ENCODE measurements around the gene GALNT9.
"Not testable (repeated sequence)": the region's sequence is repeated elsewhere in the genome, so short reads cannot be mapped to it uniquely, and the experiment has no call there.

GALNT9 gene

DNA sequence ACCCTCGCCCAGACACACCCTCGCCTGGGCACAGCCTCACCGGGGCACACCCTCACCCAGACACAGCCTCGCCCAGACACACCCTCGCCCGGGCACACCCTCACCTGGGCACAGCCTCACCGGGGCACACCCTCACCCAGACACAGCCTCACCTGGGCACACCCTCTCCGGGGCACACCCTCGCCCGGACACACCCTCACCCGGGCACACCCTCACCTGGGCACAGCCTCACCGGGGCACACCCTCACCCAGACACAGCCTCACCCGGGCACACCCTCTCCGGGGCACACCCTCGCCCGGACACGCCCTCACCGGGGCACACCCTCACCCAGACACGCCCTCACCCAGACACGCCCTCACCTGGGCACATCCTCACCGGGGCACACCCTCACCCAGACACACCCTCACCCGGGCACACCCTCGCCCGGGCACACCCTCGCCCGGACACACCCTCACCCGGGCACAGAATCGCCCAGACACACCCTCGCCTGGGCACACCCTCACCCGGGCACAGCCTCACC is 25.5 kb downstream of the GALNT9 start:
- H3K27me3 ChIP-seq (ENCODE audit: control insufficient read depth, insufficient read depth, low read length); DNase-seq (ENCODE audit: low read depth, low spot score); H3K4me3 ChIP-seq (ENCODE audit: low read length); H3K9me3 ChIP-seq (ENCODE audit: control insufficient read depth, insufficient read depth, low read length); H3K27ac ChIP-seq (ENCODE audit: low read length); H3K4me1 ChIP-seq (ENCODE audit: control insufficient read depth, insufficient read depth, low read length); H3K36me3 ChIP-seq (ENCODE audit: control insufficient read depth, insufficient read depth, low read length): not testable (repeated sequence)
- no CpG with 5 or more reads among the region's 30 CpGs for WGBS (ENCODE audit: insufficient coverage, insufficient read length)

DNA sequence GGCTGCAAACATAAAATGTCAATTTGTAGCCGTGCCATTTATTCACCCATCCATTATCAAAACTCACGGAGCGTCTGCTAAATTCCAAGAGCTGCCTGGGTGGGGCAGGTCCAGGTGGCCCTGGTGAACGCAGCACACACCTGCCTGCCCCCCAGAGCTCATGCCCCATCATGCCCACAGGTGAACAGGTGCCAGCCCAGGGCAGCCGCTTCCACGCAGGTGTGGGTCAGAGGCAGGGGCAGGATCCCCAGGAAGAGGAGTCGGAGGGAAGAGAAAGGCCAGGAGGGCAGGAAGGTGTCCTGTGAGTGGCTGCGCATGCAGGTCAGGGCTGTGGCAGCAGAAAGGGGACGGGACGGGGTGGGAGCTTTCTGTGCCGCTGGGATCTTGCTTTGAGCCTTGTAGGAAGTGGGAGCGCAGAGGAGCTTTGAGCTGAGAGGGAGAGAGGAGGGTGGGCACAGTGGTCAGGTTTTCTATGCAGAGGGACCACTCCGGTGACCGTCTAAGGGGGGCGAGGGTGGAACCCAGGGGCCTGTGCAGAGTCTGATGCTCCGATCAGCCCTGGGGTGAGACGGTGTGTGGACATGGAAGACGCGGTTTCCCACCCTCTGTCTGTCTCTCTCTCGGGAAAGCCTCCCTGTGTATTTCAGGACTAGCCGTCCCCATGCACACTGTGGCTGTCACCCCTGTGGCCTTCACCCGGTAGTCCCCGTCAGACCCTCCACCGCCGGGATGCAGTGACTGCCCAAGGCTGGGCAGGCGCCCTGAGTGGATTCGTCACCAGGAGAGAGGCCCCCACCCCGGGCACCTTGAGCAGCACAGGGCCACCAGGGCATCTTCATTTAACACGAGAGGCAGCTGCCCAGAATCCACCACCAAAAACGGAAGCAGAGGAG is 26.7 kb downstream of the GALNT9 start:
- H3K27me3 ChIP-seq (ENCODE audit: control insufficient read depth, insufficient read depth, low read length): no peaks in the 10 kb centered on the region
- H3K4me1 ChIP-seq (ENCODE audit: control insufficient read depth, insufficient read depth, low read length): no peaks in the 10 kb centered on the region
- H3K9me3 ChIP-seq (ENCODE audit: control insufficient read depth, insufficient read depth, low read length): no peaks in the 10 kb centered on the region
- no peaks in the 10 kb centered on the region for H3K36me3 ChIP-seq (ENCODE audit: control insufficient read depth, insufficient read depth, low read length)
- DNase-seq (ENCODE audit: low read depth, low spot score): no peak
- no CpG with 5 or more reads among the region's 30 CpGs for WGBS (ENCODE audit: insufficient coverage, insufficient read length)
- no peak overlapping the region for H3K27ac ChIP-seq (ENCODE audit: low read length)
- H3K4me3 ChIP-seq (ENCODE audit: low read length): no peak overlapping the region

DNA sequence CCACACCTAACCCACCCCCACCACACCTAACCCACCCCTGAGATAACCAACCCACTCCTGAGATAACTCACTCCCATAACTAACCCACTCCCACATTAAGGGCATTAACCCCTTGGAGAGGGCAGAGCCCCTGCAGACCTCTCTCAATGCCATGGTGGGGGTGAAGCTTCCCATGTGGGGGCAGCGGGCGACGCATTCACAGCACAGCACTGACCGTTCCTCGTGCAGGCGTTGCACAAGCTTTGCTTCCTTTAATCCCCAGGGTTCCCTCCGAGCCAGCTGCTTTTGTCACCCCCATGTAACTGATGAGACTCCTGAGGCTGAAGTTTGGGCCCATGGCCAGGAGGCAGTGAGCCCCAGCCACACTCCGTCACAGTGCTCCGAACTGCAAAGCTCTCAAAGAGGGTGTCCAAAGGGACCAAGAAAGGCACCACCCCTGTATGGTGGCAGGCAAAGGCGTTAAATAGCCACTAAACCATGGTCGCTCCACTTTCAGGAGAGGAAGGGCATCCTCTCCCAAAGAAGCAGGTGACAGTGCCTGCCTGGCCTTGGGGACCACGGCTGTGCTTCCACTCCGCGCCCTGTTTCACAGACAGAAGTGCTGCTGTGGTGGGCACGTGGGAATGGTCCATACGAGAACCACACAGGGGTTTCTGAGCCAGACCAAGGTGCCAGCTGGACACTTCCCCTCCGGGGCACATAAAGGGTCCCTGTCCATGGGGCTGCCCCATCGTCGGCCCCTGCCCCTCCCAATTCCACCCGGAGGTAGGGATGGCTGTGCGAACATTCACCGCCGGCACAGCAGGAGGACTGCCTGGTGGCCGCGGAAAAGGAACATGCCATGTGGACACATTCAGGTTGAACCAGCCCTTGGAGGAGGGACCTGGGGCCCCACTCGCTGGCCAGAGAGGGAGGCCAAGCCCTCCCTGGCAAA is 28.3 kb downstream of the GALNT9 start:
- no peaks in the 10 kb centered on the region for H3K9me3 ChIP-seq (ENCODE audit: control insufficient read depth, insufficient read depth, low read length)
- H3K4me3 ChIP-seq (ENCODE audit: low read length): no peak overlapping the region
- H3K27ac ChIP-seq (ENCODE audit: low read length): no peak overlapping the region
- DNase-seq (ENCODE audit: low read depth, low spot score): no peak
- WGBS (ENCODE audit: insufficient coverage, insufficient read length): no CpG with 5 or more reads among the region's 26 CpGs
- H3K27me3 ChIP-seq (ENCODE audit: control insufficient read depth, insufficient read depth, low read length): peaks cover 2% of the 10 kb centered on the region; the same call in 1 of the 2 replicates
- no peaks in the 10 kb centered on the region for H3K36me3 ChIP-seq (ENCODE audit: control insufficient read depth, insufficient read depth, low read length)
- no peaks in the 10 kb centered on the region for H3K4me1 ChIP-seq (ENCODE audit: control insufficient read depth, insufficient read depth, low read length)

DNA sequence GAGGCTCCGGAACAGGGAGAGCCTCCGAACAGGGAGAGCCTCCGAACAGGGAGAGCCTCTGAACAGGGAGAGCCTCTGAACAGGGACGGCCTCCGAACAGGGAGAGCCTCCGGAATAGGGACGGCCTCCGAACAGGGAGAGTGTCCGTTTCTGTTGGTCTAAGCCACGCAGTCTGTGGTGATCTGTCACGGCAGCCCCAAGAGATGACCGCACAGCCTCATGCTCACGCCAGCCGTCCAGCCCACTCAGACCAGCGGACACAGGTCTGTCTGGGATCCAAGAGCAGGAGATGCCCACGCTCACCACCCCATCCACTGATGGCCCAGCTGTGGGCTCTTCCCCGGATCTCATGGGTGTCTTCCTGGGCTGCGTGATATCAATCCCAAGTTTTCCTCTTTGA is 33.3 kb downstream of the GALNT9 start:
- peaks cover 3% of the 10 kb centered on the region; the same call in 1 of the 2 replicates for H3K27me3 ChIP-seq (ENCODE audit: control insufficient read depth, insufficient read depth, low read length)
- no peaks in the 10 kb centered on the region for H3K36me3 ChIP-seq (ENCODE audit: control insufficient read depth, insufficient read depth, low read length)
- H3K4me1 ChIP-seq (ENCODE audit: control insufficient read depth, insufficient read depth, low read length): no peaks in the 10 kb centered on the region
- WGBS (ENCODE audit: insufficient coverage, insufficient read length): no CpG with 5 or more reads among the region's 18 CpGs
- no peaks in the 10 kb centered on the region for H3K9me3 ChIP-seq (ENCODE audit: control insufficient read depth, insufficient read depth, low read length)
- no peak overlapping the region for H3K27ac ChIP-seq (ENCODE audit: low read length)
- H3K4me3 ChIP-seq (ENCODE audit: low read length): no peak overlapping the region
- no peak for DNase-seq (ENCODE audit: low read depth, low spot score)

DNA sequence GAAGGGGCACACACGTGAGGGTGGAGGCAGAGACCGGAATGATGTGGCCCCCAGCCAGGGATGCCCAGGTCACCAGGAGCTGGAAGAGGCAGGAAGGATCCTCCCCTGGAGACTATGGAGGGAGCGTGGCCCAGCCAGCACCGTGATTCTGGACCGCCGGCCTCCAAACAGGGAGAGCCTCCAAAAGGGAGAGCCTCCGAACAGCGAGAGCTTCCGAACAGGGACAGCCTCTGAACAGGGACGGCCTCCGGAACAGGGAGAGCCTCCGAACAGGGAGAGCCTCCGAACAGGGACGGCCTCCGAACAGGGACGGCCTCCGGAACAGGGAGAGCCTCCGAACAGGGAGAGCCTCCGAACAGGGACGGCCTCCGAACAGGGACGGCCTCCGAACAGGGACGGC is 33.8 kb downstream of the GALNT9 start:
- DNase-seq (ENCODE audit: low read depth, low spot score); H3K27me3 ChIP-seq (ENCODE audit: control insufficient read depth, insufficient read depth, low read length); H3K4me3 ChIP-seq (ENCODE audit: low read length); H3K4me1 ChIP-seq (ENCODE audit: control insufficient read depth, insufficient read depth, low read length); H3K36me3 ChIP-seq (ENCODE audit: control insufficient read depth, insufficient read depth, low read length); H3K9me3 ChIP-seq (ENCODE audit: control insufficient read depth, insufficient read depth, low read length); H3K27ac ChIP-seq (ENCODE audit: low read length): not testable (repeated sequence)
- no CpG with 5 or more reads among the region's 24 CpGs for WGBS (ENCODE audit: insufficient coverage, insufficient read length)

DNA sequence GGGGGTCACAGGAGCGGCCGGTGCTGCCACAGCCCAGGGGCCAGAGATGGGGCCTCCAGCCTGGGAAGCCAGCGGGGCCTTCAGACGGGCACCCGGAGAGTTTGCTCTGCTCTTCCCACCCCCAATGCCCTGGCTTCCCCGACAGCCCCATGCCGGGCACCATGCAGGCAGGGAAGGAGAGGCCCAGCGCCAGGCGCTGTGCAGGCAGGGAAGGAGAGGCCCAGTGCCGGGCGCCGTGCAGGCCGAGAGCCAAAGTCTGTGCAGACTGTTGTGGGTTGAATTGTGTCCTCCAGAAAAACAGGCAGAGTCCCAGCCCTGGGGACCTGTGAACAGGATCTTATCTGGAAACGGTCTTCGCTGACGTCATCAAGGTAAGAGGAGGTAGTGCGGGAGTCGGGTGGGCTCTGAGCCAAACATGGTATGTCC is 34.3 kb downstream of the GALNT9 start:
- Histone ChIP-seq H3K36me3 (ENCODE audit: control insufficient read depth, insufficient read depth, low read length) (no peaks in the 10 kb centered on the region), H3K9me3 (ENCODE audit: control insufficient read depth, insufficient read depth, low read length) (no peaks in the 10 kb centered on the region), H3K27ac (ENCODE audit: low read length) (no peak overlapping the region), H3K4me1 (ENCODE audit: control insufficient read depth, insufficient read depth, low read length) (no peaks in the 10 kb centered on the region), H3K27me3 (ENCODE audit: control insufficient read depth, insufficient read depth, low read length) (peaks cover 3% of the 10 kb centered on the region; the same call in 1 of the 2 replicates), H3K4me3 (ENCODE audit: low read length) (no peak overlapping the region)
- no peak for DNase-seq (ENCODE audit: low read depth, low spot score)
- no CpG with 5 or more reads among the region's 18 CpGs for WGBS (ENCODE audit: insufficient coverage, insufficient read length)

DNA sequence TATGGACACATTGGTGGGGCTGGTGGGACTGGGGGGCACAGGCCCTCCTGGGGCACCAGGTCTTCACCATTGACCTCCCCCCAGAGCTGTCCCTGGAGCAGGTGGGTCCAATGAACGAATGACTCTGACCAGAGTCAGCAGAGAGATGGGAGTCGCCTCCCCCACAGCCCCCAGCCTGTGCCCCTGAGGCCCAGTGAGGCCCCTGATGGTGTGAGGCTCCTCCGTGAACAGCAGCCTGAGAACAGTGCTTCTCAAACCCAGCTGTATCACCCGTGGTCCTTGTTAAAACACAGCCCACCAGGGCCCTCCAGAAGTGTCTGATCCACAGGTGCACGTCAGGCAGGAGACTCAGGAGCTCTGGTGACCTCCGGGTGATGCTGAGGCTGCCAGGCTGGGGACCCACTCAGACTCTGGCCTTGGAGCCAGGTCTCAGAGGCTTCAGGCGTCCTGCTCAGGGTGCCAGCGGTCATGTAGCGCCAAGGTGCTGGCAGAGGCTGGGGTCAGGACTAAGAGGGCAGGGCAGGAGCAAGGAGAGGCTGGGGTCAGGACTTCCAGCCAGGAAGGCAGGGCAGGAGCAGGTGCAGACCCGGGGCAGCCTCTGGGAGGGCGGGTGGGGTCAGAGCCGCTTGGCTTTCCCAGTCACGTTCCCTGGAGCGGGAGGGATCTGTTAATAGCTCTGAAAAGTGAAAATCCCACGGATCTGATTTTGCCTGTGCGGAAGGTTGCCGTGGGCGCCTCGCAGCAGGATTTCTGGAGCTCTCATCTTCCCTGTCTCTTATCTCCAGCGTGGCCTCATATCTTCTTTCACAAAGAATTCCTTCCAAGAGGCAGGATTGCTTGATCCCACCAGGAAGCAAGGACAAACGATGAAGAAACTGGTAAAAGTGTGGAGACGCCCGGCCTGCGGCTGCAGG is 35.0 kb downstream of the GALNT9 start:
- peaks cover 3% of the 10 kb centered on the region; the same call in 1 of the 2 replicates for H3K27me3 ChIP-seq (ENCODE audit: control insufficient read depth, insufficient read depth, low read length)
- H3K27ac ChIP-seq (ENCODE audit: low read length): no peak overlapping the region
- no CpG with 5 or more reads among the region's 24 CpGs for WGBS (ENCODE audit: insufficient coverage, insufficient read length)
- H3K9me3 ChIP-seq (ENCODE audit: control insufficient read depth, insufficient read depth, low read length): no peaks in the 10 kb centered on the region
- H3K4me3 ChIP-seq (ENCODE audit: low read length): no peak overlapping the region
- no peak for DNase-seq (ENCODE audit: low read depth, low spot score)
- 0 out of 2 replicates have a peak, but pooled peaks cover 1% of the 10 kb centered on the region for H3K4me1 ChIP-seq (ENCODE audit: control insufficient read depth, insufficient read depth, low read length)
- no peaks in the 10 kb centered on the region for H3K36me3 ChIP-seq (ENCODE audit: control insufficient read depth, insufficient read depth, low read length)

DNA sequence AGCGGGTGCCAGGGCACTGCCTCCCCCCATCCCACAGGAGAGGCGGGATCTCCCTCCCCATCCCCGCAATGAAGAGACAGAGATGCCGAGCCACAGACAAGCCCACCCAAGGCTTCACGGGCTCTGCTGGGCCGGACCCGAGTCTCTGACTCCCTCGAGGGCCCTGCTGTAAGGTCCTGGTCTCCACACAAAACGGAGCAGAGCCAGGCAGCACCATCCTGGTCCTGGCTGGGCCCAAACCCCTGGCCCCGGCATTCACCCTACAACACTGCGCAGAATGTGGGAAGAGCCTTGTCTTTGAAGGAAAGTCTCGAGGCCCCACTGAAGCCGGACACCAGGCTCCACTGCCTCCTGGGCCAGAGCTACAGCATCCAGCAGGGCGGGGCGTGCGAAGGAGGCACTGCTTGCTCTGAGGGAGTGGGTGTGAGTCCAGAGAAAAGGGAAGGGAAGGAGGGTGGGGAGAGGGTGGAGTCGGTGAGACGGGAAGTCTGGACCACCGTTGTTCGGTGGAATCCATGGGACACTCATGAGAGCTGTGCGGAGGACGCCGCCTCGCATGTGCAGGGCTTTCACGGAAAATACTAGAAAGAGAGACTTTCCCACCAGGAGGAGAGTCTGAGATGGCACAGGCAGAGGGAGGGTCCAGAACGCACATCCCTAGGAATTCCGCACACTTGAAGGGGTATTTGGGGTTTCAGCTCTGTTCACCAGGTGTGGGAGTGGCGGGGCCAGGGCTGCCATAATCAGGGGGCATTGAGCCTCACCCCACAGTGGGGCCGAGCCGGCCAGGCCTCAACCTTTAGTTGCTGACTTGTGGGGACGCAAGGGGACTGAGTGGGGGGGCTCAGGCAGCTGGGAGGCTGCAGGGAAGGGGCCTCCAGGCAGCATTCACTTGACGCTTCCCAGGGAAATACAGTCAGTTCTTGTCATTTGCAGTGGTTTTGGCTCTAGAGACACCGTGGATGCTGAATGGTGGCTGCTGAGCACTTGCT is 36.8 kb downstream of the GALNT9 start:
- Histone ChIP-seq H3K27ac (ENCODE audit: low read length) (no peak overlapping the region), H3K9me3 (ENCODE audit: control insufficient read depth, insufficient read depth, low read length) (no peaks in the 10 kb centered on the region), H3K27me3 (ENCODE audit: control insufficient read depth, insufficient read depth, low read length) (peaks cover 3% of the 10 kb centered on the region; the same call in 1 of the 2 replicates), H3K36me3 (ENCODE audit: control insufficient read depth, insufficient read depth, low read length) (no peaks in the 10 kb centered on the region), H3K4me1 (ENCODE audit: control insufficient read depth, insufficient read depth, low read length) (0 out of 2 replicates have a peak, but pooled peaks cover 1% of the 10 kb centered on the region), H3K4me3 (ENCODE audit: low read length) (no peak overlapping the region)
- no peak for DNase-seq (ENCODE audit: low read depth, low spot score)
- WGBS (ENCODE audit: insufficient coverage, insufficient read length): no CpG with 5 or more reads among the region's 33 CpGs

All from iPS DF 6.9 (cell line).